ENCODE measurements around the gene SYNPO2. TPM values are rescaled to one million over a fixed set of nuclear protein-coding genes. Genes with fewer than 3 reads are reported as not detected.
"Not testable (repeated sequence)": the region's sequence is repeated elsewhere in the genome, so short reads cannot be mapped to it uniquely, and the experiment has no call there.

Gene SYNPO2
- total RNA-seq, 5 donors from 2014 or later (not counting 1 experiment from before 2014, with no cell fraction given), result 0.21 to 1.6 (median 1.2) TPM

- H3K27ac Mint-ChIP-seq; H3K4me3 Mint-ChIP-seq; H3K9me3 Mint-ChIP-seq; H3K4me1 Mint-ChIP-seq; H3K27me3 ChIP-seq (replicated peaks in 1 of 2; ENCODE audit: control insufficient read depth in 2 of 2, extremely low read depth in 1 of 2, insufficient read depth in 2 of 2, low read length in 1 of 2); ATAC-seq (replicated peaks in 1 of 4); DNase-seq; POLR2A ChIA-PET; H3K27ac ChIP-seq (ENCODE audit: low read length); H3K4me3 ChIP-seq (ENCODE audit: control insufficient read depth in 1 of 2, extremely low read depth in 1 of 2, low read length in 1 of 2); H3K36me3 Mint-ChIP-seq; H3K36me3 ChIP-seq (ENCODE audit: control insufficient read depth in 2 of 2, extremely low read depth in 1 of 2, insufficient read depth in 1 of 2, low read length in 1 of 2); H3K4me1 ChIP-seq (ENCODE audit: control insufficient read depth in 1 of 2, extremely low read depth in 1 of 2, insufficient read depth in 2 of 2, low read length in 2 of 2); H3K9me3 ChIP-seq: not testable (repeated sequence)
- CTCF ChIA-PET, result interaction anchor here (0.6 to 0.7 kb wide), 3 partner anchors 24 to 268 kb away, joined by 4 to 5 read pairs (median 5); no protein-coding TSS in a partner anchor
- H3K27me3 Mint-ChIP-seq, result peaks cover 5 to 14% of the 10 kb centered on the region in 2 donors
- WGBS (ENCODE audit: insufficient coverage), result no CpG with 5 or more reads among the region's 4 CpGs
These were observed 133.9 kb downstream of the SYNPO2 start for GRCh38 chr4:119022520-119022919.

GRCh38 chr4:119024102-119024501 lies 135.4 kb downstream of the SYNPO2 start:
- Mint-ChIP-seq H3K27me3 (peaks cover 2 to 9% of the 10 kb centered on the region in 2 donors), H3K4me3 (no peak overlapping the region), H3K36me3 (no peaks in the 10 kb centered on the region), H3K4me1 (no peaks in the 10 kb centered on the region), H3K9me3 (no peaks in the 10 kb centered on the region), H3K27ac (no peak overlapping the region)
- no peaks in the 10 kb centered on the region for H3K4me1 ChIP-seq (ENCODE audit: control insufficient read depth in 1 of 2, extremely low read depth in 1 of 2, insufficient read depth in 2 of 2, low read length in 2 of 2)
- no peaks in the 10 kb centered on the region for H3K9me3 ChIP-seq
- no peaks in the 10 kb centered on the region for H3K36me3 ChIP-seq (ENCODE audit: control insufficient read depth in 2 of 2, extremely low read depth in 1 of 2, insufficient read depth in 1 of 2, low read length in 1 of 2)
- H3K4me3 ChIP-seq (ENCODE audit: control insufficient read depth in 1 of 2, extremely low read depth in 1 of 2, low read length in 1 of 2), result no peak overlapping the region
- DNase-seq, result no peak
- H3K27ac ChIP-seq (ENCODE audit: low read length), result no peak overlapping the region
- CTCF ChIA-PET, result interaction anchor here in 1 of 2 donors (0.8 kb wide), 1 partner anchor 17 kb away, joined by 5 read pairs; no protein-coding TSS in a partner anchor
- ATAC-seq (replicated peaks in 1 of 4), result no peak
- POLR2A ChIA-PET, result no interaction called here
- 100% methylated on average over 2 of the region's 4 CpGs for WGBS (ENCODE audit: insufficient coverage)
- H3K27me3 ChIP-seq (replicated peaks in 1 of 2; ENCODE audit: control insufficient read depth in 2 of 2, extremely low read depth in 1 of 2, insufficient read depth in 2 of 2, low read length in 1 of 2), result no peaks in the 10 kb centered on the region

DNA sequence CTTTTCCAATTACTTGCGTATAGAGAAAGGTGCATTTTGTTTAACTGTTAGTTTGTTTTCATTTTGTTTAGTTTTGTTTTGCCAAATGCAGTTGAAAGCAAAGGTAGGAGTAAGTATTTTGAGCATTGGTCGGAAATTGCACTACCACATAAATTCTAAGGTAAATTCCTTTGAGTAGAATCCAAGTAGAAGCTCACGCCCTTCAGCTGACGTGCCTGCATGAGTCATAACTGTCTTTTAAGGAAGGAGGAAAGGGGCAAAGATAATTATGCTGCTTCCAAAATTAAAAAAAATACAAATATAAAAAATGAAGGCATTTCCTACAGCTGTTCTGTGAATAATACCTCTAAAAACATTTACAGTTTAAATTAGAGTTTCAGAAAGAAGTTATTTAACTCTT lies 136.8 kb downstream of the SYNPO2 start:
- no peaks in the 10 kb centered on the region for H3K9me3 Mint-ChIP-seq
- no peaks in the 10 kb centered on the region for H3K9me3 ChIP-seq
- ChIA-PET CTCF (no interaction called here), POLR2A (interaction anchor here in 1 of 2 donors (0.6 kb wide), 1 partner anchor 19 kb away, joined by 11 read pairs; no protein-coding TSS in a partner anchor)
- no peaks in the 10 kb centered on the region for H3K36me3 ChIP-seq (ENCODE audit: control insufficient read depth in 2 of 2, extremely low read depth in 1 of 2, insufficient read depth in 1 of 2, low read length in 1 of 2)
- no peak for ATAC-seq (replicated peaks in 1 of 4)
- H3K4me3 ChIP-seq (ENCODE audit: control insufficient read depth in 1 of 2, extremely low read depth in 1 of 2, low read length in 1 of 2), result no peak overlapping the region
- no peak overlapping the region for H3K4me3 Mint-ChIP-seq
- no CpG with 5 or more reads among the region's 4 CpGs for WGBS (ENCODE audit: insufficient coverage)
- no peak overlapping the region for H3K27ac ChIP-seq (ENCODE audit: low read length)
- H3K4me1 ChIP-seq (ENCODE audit: control insufficient read depth in 1 of 2, extremely low read depth in 1 of 2, insufficient read depth in 2 of 2, low read length in 2 of 2), result no peaks in the 10 kb centered on the region
- DNase-seq, result no peak
- H3K27ac Mint-ChIP-seq, result no peak overlapping the region
- peaks cover 7 to 9% of the 10 kb centered on the region in 2 donors for H3K27me3 Mint-ChIP-seq
- no peaks in the 10 kb centered on the region for H3K27me3 ChIP-seq (replicated peaks in 1 of 2; ENCODE audit: control insufficient read depth in 2 of 2, extremely low read depth in 1 of 2, insufficient read depth in 2 of 2, low read length in 1 of 2)
- H3K4me1 Mint-ChIP-seq, result no peaks in the 10 kb centered on the region
- peaks cover 5% of the 10 kb centered on the region for H3K36me3 Mint-ChIP-seq

DNA sequence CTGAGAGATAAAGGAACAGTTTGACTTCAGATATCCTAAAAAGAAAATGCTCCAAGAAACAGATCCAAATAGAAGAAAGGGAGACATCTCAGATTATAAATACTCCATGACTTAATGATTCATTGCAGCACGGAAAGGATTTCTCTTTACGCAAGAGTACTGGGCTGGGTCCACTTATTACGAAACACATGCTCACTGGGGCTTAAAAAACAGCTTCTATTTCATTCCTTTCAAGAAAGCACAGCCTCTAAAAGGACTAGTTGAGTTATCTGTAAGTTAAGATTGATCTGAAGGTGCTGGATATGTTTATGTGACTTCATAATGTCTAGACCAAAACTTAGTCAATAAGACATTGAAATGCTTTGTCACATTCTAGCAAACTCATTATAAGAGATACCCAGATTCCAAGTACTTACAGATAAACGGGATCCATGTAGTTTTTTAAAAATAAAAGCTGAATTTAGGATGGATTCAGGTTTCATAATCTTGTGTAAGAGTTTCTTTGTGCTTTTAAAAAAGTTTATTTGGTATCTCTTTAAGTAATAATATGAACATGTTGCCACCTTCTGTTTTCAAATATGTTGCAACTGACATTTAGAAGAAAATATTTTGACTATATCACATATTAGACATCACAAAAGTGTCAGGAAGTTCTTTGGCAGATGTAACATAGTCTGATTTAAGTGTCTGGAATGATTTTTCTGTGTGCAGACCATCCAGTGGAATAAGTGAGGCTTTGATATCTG lies 137.4 kb downstream of the SYNPO2 start:
- WGBS (ENCODE audit: insufficient coverage), result 93% methylated on average over 2 of the region's 4 CpGs
- CTCF ChIA-PET, result no interaction called here
- ATAC-seq (replicated peaks in 1 of 4) (no peak), DNase-seq (no peak)
- no peak overlapping the region for H3K27ac Mint-ChIP-seq
- no peak overlapping the region for H3K4me3 Mint-ChIP-seq
- POLR2A ChIA-PET, result interaction anchor here in 1 of 2 donors (0.6 kb wide), 1 partner anchor 18 kb away, joined by 11 read pairs; no protein-coding TSS in a partner anchor
- H3K27me3 Mint-ChIP-seq, result peaks cover 7 to 9% of the 10 kb centered on the region in 2 donors
- Histone ChIP-seq H3K36me3 (ENCODE audit: control insufficient read depth in 2 of 2, extremely low read depth in 1 of 2, insufficient read depth in 1 of 2, low read length in 1 of 2) (no peaks in the 10 kb centered on the region), H3K9me3 (no peaks in the 10 kb centered on the region), H3K27me3 (replicated peaks in 1 of 2; ENCODE audit: control insufficient read depth in 2 of 2, extremely low read depth in 1 of 2, insufficient read depth in 2 of 2, low read length in 1 of 2) (no peaks in the 10 kb centered on the region), H3K4me1 (ENCODE audit: control insufficient read depth in 1 of 2, extremely low read depth in 1 of 2, insufficient read depth in 2 of 2, low read length in 2 of 2) (no peaks in the 10 kb centered on the region), H3K4me3 (ENCODE audit: control insufficient read depth in 1 of 2, extremely low read depth in 1 of 2, low read length in 1 of 2) (no peak overlapping the region), H3K27ac (ENCODE audit: low read length) (no peak overlapping the region)
- H3K36me3 Mint-ChIP-seq, result peaks cover 9% of the 10 kb centered on the region
- no peaks in the 10 kb centered on the region for H3K4me1 Mint-ChIP-seq
- no peaks in the 10 kb centered on the region for H3K9me3 Mint-ChIP-seq

- Mint-ChIP-seq H3K27ac (no peak overlapping the region), H3K27me3 (peaks cover 7 to 9% of the 10 kb centered on the region in 2 donors), H3K4me3 (no peak overlapping the region), H3K36me3 (peaks cover 10% of the 10 kb centered on the region), H3K4me1 (no peaks in the 10 kb centered on the region), H3K9me3 (no peaks in the 10 kb centered on the region)
- Histone ChIP-seq H3K27ac (ENCODE audit: low read length) (no peak overlapping the region), H3K27me3 (replicated peaks in 1 of 2; ENCODE audit: control insufficient read depth in 2 of 2, extremely low read depth in 1 of 2, insufficient read depth in 2 of 2, low read length in 1 of 2) (no peaks in the 10 kb centered on the region), H3K4me1 (ENCODE audit: control insufficient read depth in 1 of 2, extremely low read depth in 1 of 2, insufficient read depth in 2 of 2, low read length in 2 of 2) (no peaks in the 10 kb centered on the region), H3K36me3 (ENCODE audit: control insufficient read depth in 2 of 2, extremely low read depth in 1 of 2, insufficient read depth in 1 of 2, low read length in 1 of 2) (no peaks in the 10 kb centered on the region), H3K9me3 (no peaks in the 10 kb centered on the region), H3K4me3 (ENCODE audit: control insufficient read depth in 1 of 2, extremely low read depth in 1 of 2, low read length in 1 of 2) (no peak overlapping the region)
- WGBS (ENCODE audit: insufficient coverage), result 82% methylated on average over 14 of the region's 22 CpGs
- ATAC-seq (replicated peaks in 1 of 4) (no peak), DNase-seq (no peak)
- ChIA-PET CTCF (interaction anchor here in 1 of 2 donors (0.7 kb wide), 1 partner anchor 16 kb away, joined by 3 read pairs; no protein-coding TSS in a partner anchor), POLR2A (no interaction called here)
These were observed 138.2 kb downstream of the SYNPO2 start for GRCh38 chr4:119026662-119027444.

GRCh38 chr4:119027811-119028210 lies 139.2 kb downstream of the SYNPO2 start:
- H3K9me3 Mint-ChIP-seq, result no peaks in the 10 kb centered on the region
- CTCF ChIA-PET, result no interaction called here
- Histone ChIP-seq H3K9me3 (no peaks in the 10 kb centered on the region), H3K27me3 (replicated peaks in 1 of 2; ENCODE audit: control insufficient read depth in 2 of 2, extremely low read depth in 1 of 2, insufficient read depth in 2 of 2, low read length in 1 of 2) (no peaks in the 10 kb centered on the region), H3K4me1 (ENCODE audit: control insufficient read depth in 1 of 2, extremely low read depth in 1 of 2, insufficient read depth in 2 of 2, low read length in 2 of 2) (no peaks in the 10 kb centered on the region), H3K4me3 (ENCODE audit: control insufficient read depth in 1 of 2, extremely low read depth in 1 of 2, low read length in 1 of 2) (no peak overlapping the region), H3K27ac (ENCODE audit: low read length) (no peak overlapping the region), H3K36me3 (ENCODE audit: control insufficient read depth in 2 of 2, extremely low read depth in 1 of 2, insufficient read depth in 1 of 2, low read length in 1 of 2) (no peaks in the 10 kb centered on the region)
- no CpG with 5 or more reads among the region's 2 CpGs for WGBS (ENCODE audit: insufficient coverage)
- no peak overlapping the region for H3K4me3 Mint-ChIP-seq
- DNase-seq (no peak), ATAC-seq (replicated peaks in 1 of 4) (no peak)
- H3K36me3 Mint-ChIP-seq, result peaks cover 10% of the 10 kb centered on the region
- no peak overlapping the region for H3K27ac Mint-ChIP-seq
- POLR2A ChIA-PET, result no interaction called here
- H3K4me1 Mint-ChIP-seq, result no peaks in the 10 kb centered on the region
- H3K27me3 Mint-ChIP-seq, result peaks cover 7 to 12% of the 10 kb centered on the region in 2 donors

Measured in T-cell (primary cell).